GM23338 (cell line): Measurements from ENCODE around the gene PKHD1. TPM values are rescaled to one million over a fixed set of nuclear protein-coding genes. Genes with fewer than 3 reads are reported as not detected.

Experiments
- ATAC-seq: fragments of 200-7000 bp; cut with Tn5 transposase; 3 replicates; pipeline ENCODE4 v1.9.1; 2020
- DNase-seq: peaks from one replicate; pipeline ENCODE4 v3.0.0-alpha.2; 2015; ENCODE audit warnings: low spot score
- H2AFZ ChIP-seq: fragments of 200-600 bp; sonication (generic); 2 replicates; pipeline ENCODE4 v1.8.0; 2016; ENCODE audit warnings: antibody characterized with exemption, mild to moderate bottlenecking, moderate library complexity
- H3F3A ChIP-seq: fragments of 200-600 bp; sonication (generic); replicated peaks from 2 replicates; pipeline ENCODE4 v1.8.0; 2017; ENCODE audit warnings: antibody characterized with exemption, mixed run types, low read depth
- H3K27ac ChIP-seq: fragments of 200-600 bp; sonication (generic); 2 replicates; pipeline ENCODE4 v1.6.1; 2016; ENCODE audit warnings: low read depth
- H3K27me3 ChIP-seq: fragments of 200-600 bp; sonication (generic); 2 replicates; pipeline ENCODE4 v1.8.0; 2016; ENCODE audit warnings: mild to moderate bottlenecking, mixed run types, moderate library complexity; ENCODE audit not compliant: insufficient read depth
- H3K36me3 ChIP-seq: fragments of 200-600 bp; sonication (generic); 2 replicates; pipeline ENCODE4 v1.8.0; 2016; ENCODE audit warnings: mild to moderate bottlenecking; ENCODE audit not compliant: insufficient read depth
- H3K4me1 ChIP-seq: fragments of 200-600 bp; sonication (generic); 2 replicates; pipeline ENCODE4 v1.8.0; 2016; ENCODE audit warnings: mild to moderate bottlenecking, moderate library complexity; ENCODE audit not compliant: insufficient read depth
- H3K4me2 ChIP-seq: fragments of 200-600 bp; sonication (generic); 2 replicates; pipeline ENCODE4 v1.7.1; 2017; ENCODE audit warnings: mixed run types
- H3K4me3 ChIP-seq: fragments of 200-600 bp; sonication (generic); 2 replicates; pipeline ENCODE4 v1.6.1; 2016; ENCODE audit warnings: mixed run types
- H3K79me2 ChIP-seq: fragments of 200-600 bp; sonication (generic); replicated peaks from 2 replicates; pipeline ENCODE4 v1.8.0; 2017; ENCODE audit warnings: mild to moderate bottlenecking; ENCODE audit not compliant: insufficient read depth
- H3K9me2 ChIP-seq: fragments of 200-600 bp; sonication (generic); 2 replicates; pipeline ENCODE4 v1.8.0; 2017; ENCODE audit not compliant: insufficient read depth
- H4K20me1 ChIP-seq: fragments of 200-600 bp; sonication (generic); replicated peaks from 2 replicates; pipeline ENCODE4 v1.8.0; 2017; ENCODE audit warnings: mild to moderate bottlenecking; ENCODE audit not compliant: insufficient read depth
- H3K27ac Mint-ChIP-seq: 2 replicates; pipeline ENCODE4 v1.8.0; 2020; ENCODE audit warnings: inconsistent platforms, mild to moderate bottlenecking, moderate library complexity, mixed read lengths
- H3K27me3 Mint-ChIP-seq: 3 replicates; pipeline ENCODE4 v1.8.0; 2022; ENCODE audit warnings: low read depth, mild to moderate bottlenecking, moderate library complexity, mixed read lengths, inconsistent platforms; ENCODE audit not compliant: insufficient read depth, poor library complexity
- H3K36me3 Mint-ChIP-seq: 3 replicates; pipeline ENCODE4 v1.8.0; 2021; ENCODE audit warnings: low read depth, mild to moderate bottlenecking, inconsistent platforms, moderate library complexity, mixed read lengths
- H3K4me1 Mint-ChIP-seq: 3 replicates; pipeline ENCODE4 v1.8.0; 2020; ENCODE audit warnings: mild to moderate bottlenecking, inconsistent platforms, mixed read lengths
- H3K4me3 Mint-ChIP-seq: 3 replicates; pipeline ENCODE4 v1.8.0; 2021; ENCODE audit warnings: moderate library complexity, mild to moderate bottlenecking, inconsistent platforms, mixed read lengths
- H3K9me3 Mint-ChIP-seq: 3 replicates; pipeline ENCODE4 v1.8.0; 2020; ENCODE audit warnings: moderate library complexity, mild to moderate bottlenecking, inconsistent platforms, mixed read lengths
- CREB1 ChIP-seq: fragments of 250-450 bp; sonication (Bioruptor Pico); IDR thresholded peaks from 2 replicates; pipeline ENCODE4 v1.5.0; 2020; ENCODE audit warnings: low read depth, mild to moderate bottlenecking, moderate library complexity
- EZH2phosphoT487 ChIP-seq: fragments of 200-600 bp; sonication (generic); IDR thresholded peaks from one replicate; pipeline ENCODE4 v1.8.1; 2018; ENCODE audit warnings: antibody characterized with exemption; ENCODE audit not compliant: unreplicated experiment
- JUNB ChIP-seq: IDR thresholded peaks from one replicate; pipeline ENCODE4 v1.6.1; 2016; ENCODE audit warnings: antibody characterized with exemption; ENCODE audit not compliant: unreplicated experiment
- NANOG ChIP-seq: IDR thresholded peaks from 2 replicates; pipeline ENCODE4 v1.6.1; 2016; ENCODE audit warnings: antibody characterized with exemption, borderline replicate concordance
- STAT1 ChIP-seq: IDR thresholded peaks from one replicate; pipeline ENCODE4 v1.6.1; 2016; ENCODE audit warnings: antibody characterized with exemption; ENCODE audit not compliant: unreplicated experiment
- ZNF331 ChIP-seq: fragments of 250-450 bp; sonication (Bioruptor Pico); IDR thresholded peaks from 2 replicates; pipeline ENCODE4 v1.5.0; 2020; ENCODE audit warnings: low read depth, mild to moderate bottlenecking, moderate library complexity
- polyA plus RNA-seq: library from polyadenylated mRNA; unstranded; fragments of >200 nt; fragmentation: Nextera tagmentation; extraction: Ambion mirVana; gene quantifications from 2 replicates; pipeline ENCODE4 v1.2.1, GENCODE V29; 2016
- total RNA-seq: library from RNA; depleted of rRNA; stranded (reverse); fragments of >200 nt; shearing (Covaris generic); gene quantifications from 2 replicates; pipeline ENCODE4 v1.2.3, GENCODE V29; 2014
- TF ChIP-seq, protein P1 (sequence below), 2 experiments: fragments of 200-600 bp in 1 of 2; sonication (generic) in 1 of 2; conservative IDR thresholded peaks; 2 replicates each; pipeline versions ENCODE4 v1.5.1 to v1.6.1; 2016 to 2017; ENCODE audit warnings: antibody characterized with exemption in 2 of 2, low read depth in 2 of 2, mild to moderate bottlenecking in 2 of 2, moderate library complexity in 1 of 2
- TF ChIP-seq, protein P2 (sequence below): IDR thresholded peaks from 2 replicates; pipeline ENCODE4 v1.6.1; 2016; ENCODE audit warnings: antibody characterized with exemption
- TF ChIP-seq, protein P3 (sequence below): IDR thresholded peaks from one replicate; pipeline ENCODE4 v1.6.1; 2018; ENCODE audit warnings: antibody characterized with exemption; ENCODE audit not compliant: unreplicated experiment

The PKHD1 gene
- total and polyA plus RNA-seq, 2 experiments from 2014 or later, result 0.03 to 0.07 TPM

DNA sequence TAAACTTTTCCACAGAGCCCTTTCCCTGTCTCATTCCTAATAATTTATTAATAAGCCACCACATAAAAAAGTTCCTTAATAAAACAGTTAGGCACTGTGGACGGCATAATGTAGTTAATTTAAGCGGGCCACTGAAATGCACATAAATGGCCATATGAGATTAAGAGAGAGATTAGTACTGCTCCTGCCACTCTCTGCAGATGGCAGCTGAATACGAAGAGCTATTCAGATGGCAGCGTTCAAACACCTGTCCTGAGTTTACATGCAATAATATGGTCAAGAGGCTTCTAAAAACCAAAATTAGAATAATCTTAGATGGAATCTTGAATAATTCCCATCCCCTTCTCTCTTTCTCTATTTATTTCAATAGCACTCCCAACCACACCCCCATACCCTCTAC lies 461.8 kb downstream of the PKHD1 start:
- Histone ChIP-seq H3K4me2 (no peak overlapping the region), H3K79me2 (no peaks in the 10 kb centered on the region), H4K20me1 (no peaks in the 10 kb centered on the region), H3K27me3 (no peaks in the 10 kb centered on the region), H3K4me3 (no peak overlapping the region), H3K9me2 (no peaks in the 10 kb centered on the region), H3F3A (no peaks in the 10 kb centered on the region), H3K27ac (no peak overlapping the region), H2AFZ (no peak overlapping the region), H3K4me1 (no peaks in the 10 kb centered on the region), H3K36me3 (no peaks in the 10 kb centered on the region)
- Mint-ChIP-seq H3K27me3 (no peaks in the 10 kb centered on the region), H3K4me3 (no peak overlapping the region), H3K9me3 (peaks cover 8% of the 10 kb centered on the region; the same call in 1 of the 3 replicates), H3K27ac (no peak overlapping the region), H3K4me1 (no peaks in the 10 kb centered on the region), H3K36me3 (no peaks in the 10 kb centered on the region)
- DNase-seq (no peak), ATAC-seq (no peak)
- TF ChIP-seq, protein P1, sequence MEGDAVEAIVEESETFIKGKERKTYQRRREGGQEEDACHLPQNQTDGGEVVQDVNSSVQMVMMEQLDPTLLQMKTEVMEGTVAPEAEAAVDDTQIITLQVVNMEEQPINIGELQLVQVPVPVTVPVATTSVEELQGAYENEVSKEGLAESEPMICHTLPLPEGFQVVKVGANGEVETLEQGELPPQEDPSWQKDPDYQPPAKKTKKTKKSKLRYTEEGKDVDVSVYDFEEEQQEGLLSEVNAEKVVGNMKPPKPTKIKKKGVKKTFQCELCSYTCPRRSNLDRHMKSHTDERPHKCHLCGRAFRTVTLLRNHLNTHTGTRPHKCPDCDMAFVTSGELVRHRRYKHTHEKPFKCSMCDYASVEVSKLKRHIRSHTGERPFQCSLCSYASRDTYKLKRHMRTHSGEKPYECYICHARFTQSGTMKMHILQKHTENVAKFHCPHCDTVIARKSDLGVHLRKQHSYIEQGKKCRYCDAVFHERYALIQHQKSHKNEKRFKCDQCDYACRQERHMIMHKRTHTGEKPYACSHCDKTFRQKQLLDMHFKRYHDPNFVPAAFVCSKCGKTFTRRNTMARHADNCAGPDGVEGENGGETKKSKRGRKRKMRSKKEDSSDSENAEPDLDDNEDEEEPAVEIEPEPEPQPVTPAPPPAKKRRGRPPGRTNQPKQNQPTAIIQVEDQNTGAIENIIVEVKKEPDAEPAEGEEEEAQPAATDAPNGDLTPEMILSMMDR (conservative IDR thresholded peaks at IDR 0.05; ENCODE audit: low read depth in 2 of 2), result no peak

DNA sequence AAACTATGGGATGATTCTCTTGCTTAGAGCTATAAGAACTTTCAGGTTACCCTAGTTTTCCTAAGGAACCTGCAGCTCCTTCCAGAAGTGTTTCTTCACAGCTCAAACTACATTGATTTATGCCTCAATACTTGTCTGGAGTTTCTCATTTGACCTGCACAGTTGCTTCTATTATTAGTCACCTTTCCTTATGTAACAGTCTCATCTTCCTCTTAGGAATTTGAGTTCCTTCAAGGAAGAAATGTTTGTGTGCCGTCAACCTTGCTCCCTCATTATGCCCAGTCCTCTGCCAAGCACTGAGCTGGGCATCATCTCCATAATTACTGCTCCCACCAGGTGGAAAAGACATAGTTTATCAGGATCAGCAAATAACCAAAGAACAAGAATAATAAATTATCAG lies 466.4 kb downstream of the PKHD1 start:
- Histone ChIP-seq H3K4me2 (no peak overlapping the region), H4K20me1 (no peaks in the 10 kb centered on the region), H2AFZ (no peak overlapping the region), H3K79me2 (no peaks in the 10 kb centered on the region), H3F3A (no peaks in the 10 kb centered on the region), H3K4me1 (no peaks in the 10 kb centered on the region), H3K27me3 (no peaks in the 10 kb centered on the region), H3K27ac (no peak overlapping the region), H3K9me2 (no peaks in the 10 kb centered on the region), H3K36me3 (no peaks in the 10 kb centered on the region), H3K4me3 (no peak overlapping the region)
- ATAC-seq (no peak), DNase-seq (no peak)
- no peaks in the 10 kb centered on the region for H3K9me3 Mint-ChIP-seq
- no peaks in the 10 kb centered on the region for H3K4me1 Mint-ChIP-seq
- H3K36me3 Mint-ChIP-seq, result no peaks in the 10 kb centered on the region
- H3K4me3 Mint-ChIP-seq, result no peak overlapping the region
- peaks cover 3% of the 10 kb centered on the region for H3K27me3 Mint-ChIP-seq
- H3K27ac Mint-ChIP-seq, result no peak overlapping the region
- TF ChIP-seq, protein P1 (conservative IDR thresholded peaks at IDR 0.05; ENCODE audit: low read depth in 2 of 2), result no peak
- TF ChIP-seq NANOG (no peak), ZNF331 (CRISPR knock-in tag) (no peak), EZH2phosphoT487 (no peak), STAT1 (no peak), CREB1 (CRISPR knock-in tag) (no peak), JUNB (no peak)
- TF ChIP-seq, protein P2, sequence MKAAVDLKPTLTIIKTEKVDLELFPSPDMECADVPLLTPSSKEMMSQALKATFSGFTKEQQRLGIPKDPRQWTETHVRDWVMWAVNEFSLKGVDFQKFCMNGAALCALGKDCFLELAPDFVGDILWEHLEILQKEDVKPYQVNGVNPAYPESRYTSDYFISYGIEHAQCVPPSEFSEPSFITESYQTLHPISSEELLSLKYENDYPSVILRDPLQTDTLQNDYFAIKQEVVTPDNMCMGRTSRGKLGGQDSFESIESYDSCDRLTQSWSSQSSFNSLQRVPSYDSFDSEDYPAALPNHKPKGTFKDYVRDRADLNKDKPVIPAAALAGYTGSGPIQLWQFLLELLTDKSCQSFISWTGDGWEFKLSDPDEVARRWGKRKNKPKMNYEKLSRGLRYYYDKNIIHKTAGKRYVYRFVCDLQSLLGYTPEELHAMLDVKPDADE, result no peak
- TF ChIP-seq, protein P3, sequence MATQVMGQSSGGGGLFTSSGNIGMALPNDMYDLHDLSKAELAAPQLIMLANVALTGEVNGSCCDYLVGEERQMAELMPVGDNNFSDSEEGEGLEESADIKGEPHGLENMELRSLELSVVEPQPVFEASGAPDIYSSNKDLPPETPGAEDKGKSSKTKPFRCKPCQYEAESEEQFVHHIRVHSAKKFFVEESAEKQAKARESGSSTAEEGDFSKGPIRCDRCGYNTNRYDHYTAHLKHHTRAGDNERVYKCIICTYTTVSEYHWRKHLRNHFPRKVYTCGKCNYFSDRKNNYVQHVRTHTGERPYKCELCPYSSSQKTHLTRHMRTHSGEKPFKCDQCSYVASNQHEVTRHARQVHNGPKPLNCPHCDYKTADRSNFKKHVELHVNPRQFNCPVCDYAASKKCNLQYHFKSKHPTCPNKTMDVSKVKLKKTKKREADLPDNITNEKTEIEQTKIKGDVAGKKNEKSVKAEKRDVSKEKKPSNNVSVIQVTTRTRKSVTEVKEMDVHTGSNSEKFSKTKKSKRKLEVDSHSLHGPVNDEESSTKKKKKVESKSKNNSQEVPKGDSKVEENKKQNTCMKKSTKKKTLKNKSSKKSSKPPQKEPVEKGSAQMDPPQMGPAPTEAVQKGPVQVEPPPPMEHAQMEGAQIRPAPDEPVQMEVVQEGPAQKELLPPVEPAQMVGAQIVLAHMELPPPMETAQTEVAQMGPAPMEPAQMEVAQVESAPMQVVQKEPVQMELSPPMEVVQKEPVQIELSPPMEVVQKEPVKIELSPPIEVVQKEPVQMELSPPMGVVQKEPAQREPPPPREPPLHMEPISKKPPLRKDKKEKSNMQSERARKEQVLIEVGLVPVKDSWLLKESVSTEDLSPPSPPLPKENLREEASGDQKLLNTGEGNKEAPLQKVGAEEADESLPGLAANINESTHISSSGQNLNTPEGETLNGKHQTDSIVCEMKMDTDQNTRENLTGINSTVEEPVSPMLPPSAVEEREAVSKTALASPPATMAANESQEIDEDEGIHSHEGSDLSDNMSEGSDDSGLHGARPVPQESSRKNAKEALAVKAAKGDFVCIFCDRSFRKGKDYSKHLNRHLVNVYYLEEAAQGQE, result no peak
